HTERT RPE-1 (cell line): ENCODE results near the gene FCHSD2.
"Not testable (repeated sequence)": the region's sequence is repeated elsewhere in the genome, so short reads cannot be mapped to it uniquely, and the experiment has no call there.

Experiments used
- in situ Hi-C: fragments of 300-500 bp; cut with MboI; formaldehyde crosslinking; loops from 4 replicates; pipeline ENCODE4 v1.14.3; 2020; ENCODE audit warnings: low sequenced_read_pairs

The FCHSD2 gene

DNA sequence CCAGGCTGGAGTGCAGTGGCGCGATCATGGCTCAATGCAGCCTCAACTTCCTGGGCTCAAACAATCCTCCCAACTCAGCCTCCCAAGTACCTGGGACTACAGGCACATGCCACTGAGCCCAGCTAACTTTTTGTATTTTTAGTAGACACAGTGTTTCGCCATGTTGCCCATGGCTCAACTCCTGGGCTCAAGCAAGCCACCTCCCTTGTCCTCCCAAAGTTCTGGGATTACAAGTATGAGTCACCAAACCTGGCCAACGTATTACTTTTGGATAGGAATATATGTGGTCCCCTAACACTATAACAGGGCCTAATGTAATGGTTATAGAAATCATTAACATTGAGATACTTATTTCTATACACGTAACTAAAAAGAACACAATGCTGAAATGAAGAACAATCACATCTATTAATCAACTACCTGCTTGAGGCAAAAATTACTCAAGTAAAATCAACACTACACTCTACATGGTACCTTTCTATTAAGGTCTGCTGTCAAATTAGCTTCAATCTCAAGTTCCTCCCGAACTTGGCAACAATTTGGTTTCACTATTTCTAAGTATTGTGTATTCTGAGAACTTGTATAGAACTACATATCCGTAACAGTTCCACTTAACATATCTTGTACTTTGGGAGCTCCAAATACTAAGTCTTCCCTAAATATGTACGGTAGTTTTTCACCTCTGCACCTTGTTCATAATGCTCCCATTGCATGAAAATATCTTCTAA is 124.9 kb downstream of the FCHSD2 start:
- in situ Hi-C loops = no loop called here

DNA sequence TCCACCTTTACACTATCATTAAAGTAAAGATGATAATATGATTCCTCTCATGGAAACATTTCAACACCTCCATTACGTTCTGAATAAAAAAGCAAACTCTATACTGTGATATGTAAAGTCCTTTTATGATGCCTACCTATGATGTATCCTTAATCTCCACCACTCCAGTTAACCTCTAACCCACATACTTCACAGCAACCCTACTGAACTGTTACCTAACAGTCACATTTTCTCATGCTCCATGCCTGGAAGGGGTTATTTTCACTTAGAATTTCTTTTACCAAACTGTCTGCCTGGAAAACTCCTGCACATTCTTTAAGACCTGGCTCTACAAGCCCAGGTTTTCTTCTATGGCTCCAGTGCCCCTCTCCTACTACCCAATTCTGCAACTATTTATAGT is 129.1 kb downstream of the FCHSD2 start:
- in situ Hi-C loops = no loop called here

DNA sequence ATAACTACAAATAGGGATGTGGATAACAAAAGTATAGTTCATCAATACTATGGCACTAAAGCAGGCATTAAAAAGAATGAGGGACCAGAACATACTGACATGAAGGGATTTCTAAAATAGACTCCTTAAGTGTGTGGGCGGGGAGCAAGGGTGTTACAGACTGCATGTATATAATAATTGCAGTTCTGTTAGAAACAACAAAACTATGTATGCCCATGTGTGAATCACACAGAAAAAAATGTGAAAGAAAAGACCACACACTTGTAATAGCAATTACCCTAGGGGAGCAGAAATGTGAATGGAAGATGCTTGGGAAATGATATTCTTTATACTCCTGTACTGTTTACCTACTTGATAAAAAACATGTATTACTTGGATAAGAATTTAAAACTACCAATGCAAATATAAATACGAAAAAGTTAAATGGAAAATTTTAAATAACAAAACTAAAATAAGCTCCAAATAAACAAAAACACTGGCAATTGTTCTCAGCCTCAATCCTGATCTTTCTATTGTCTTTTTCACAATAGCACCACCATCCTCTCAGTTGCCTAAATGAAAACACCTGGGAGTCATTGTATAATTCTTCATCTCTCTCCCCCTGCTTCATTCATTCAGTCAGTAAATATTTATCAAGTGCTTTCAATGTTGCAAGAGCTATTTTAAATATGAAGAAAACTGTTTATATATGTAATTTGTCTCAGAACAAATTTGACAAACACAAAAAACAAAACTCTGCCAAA is 129.8 kb downstream of the FCHSD2 start:
- in situ Hi-C loops = no loop called here

DNA sequence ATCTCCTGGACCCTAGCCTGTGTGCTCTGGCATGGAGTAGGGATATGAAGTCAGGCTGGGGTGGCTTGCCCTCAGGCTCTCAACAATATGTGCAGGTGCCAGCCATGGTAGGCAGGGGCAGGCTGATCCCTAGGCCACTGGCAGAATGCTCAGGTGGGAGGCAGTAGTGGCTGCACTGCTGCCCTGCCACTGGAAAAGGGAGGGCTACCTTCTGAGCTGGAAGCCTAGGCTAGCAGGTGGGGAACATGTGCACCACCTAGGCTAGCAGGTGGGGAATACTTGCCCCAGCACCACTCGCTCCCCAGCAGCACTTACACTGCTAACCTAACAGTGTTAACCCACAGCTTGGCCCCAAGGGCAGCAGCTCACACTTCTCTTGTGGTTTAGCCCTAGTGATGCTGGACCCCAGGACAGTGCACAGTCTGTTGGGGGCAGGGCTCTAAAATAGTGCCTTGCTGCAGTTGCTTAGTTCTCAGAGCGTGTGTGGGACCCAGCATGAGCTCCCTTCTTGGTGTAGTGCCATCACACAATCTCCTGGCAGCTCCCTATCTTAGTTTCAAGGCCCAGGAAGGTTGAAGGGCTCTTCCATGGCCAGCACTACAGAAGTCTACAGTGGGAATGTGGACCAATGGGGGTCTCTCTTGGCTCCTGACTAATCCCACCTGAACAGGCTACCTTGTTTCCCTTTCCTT is 130.8 kb downstream of the FCHSD2 start:
- in situ Hi-C loops = no loop called here

DNA sequence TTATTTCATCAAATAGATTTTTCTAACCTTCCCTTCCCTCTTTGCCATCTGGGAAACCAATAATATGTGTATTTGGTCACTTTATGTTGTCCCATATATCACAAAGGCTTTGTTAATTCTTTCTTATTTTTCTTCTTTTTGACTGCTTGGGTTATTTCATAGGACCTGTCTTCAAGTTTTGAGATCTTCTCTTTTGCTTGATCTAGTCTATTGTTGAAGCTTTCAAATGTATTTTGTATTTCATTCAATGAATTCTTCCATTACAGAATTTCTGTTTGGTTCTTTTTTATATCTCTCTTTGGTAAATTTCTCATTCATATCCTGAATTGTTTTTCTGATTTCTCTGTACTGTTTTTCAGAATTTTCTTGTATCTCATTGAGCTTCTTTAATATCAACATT is 132.1 kb downstream of the FCHSD2 start:
- in situ Hi-C loops = no loop called here

DNA sequence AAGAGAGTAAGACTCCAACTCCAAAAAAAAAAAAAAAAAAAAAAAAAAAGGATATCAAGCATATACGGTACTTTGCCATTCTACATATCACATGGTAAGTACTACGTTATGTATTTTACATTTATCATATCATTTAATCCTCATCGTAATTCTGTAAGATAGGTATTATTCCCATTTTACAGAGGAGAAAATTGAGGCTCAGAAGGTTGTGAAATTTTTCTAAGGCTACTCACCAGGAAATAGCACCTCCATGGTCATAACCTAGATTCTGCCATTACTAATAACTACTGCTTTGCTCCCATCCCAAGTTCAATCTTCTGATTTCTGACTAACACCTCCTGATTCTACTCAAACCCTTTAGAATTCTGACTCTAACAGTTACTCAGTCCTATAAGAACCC is 138.0 kb downstream of the FCHSD2 start:
- in situ Hi-C loops = no loop called here

DNA sequence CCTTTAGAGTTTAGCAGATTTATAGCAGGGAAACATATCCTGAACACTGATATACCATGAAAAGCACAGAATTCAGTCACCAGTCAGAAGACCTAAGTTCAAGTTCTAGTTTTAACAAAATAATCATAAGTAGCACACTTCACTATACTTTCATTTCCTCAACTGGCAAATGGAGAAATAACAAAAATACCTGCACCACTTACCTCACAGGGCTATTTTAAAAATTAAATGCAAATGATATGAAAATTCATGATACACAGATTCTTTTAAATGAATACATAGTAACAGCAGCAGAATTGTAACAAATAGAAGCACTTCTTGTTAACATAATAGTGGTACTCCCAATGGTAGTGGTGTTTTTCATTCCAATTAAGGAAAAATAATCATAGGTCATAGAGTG is 139.0 kb downstream of the FCHSD2 start:
- in situ Hi-C loops = no loop called here

DNA sequence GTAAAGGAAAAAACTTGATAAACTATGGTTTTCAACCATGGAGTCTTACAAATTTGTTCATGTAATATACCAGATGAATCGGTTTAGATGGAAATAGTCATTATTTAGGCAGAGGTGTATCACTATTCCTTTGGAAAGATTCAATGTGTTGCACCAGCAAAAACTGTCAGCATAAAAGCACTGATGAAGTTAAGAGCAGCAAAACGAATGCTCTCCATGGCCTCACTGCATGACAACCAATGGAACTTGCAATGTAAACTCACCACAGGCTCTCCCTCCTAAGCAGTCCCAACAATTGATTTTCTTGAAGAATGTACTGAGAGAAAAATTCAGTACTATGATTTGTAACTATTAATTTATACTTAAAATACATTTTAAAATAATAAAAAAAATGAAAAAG is 139.9 kb downstream of the FCHSD2 start:
- in situ Hi-C loops = no loop called here

DNA sequence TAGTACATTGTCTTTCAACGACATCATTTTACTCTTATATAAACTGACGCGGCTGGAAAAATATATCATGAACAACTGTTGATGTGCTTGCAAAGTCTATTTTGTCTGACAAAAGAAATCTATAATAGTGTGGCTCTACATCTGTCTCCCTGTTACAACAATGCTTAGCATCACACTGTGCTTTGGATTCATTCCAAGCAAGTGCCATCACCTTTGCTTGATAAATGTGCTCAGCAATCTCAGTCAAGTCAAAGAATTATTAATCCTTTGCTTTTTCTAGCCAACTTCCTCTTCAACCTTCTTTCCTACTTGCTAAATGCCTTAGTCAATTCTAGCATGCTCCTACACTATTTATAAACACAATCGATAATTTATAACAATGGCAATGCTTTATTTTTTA is 140.5 kb downstream of the FCHSD2 start:
- in situ Hi-C loops = no loop called here

DNA sequence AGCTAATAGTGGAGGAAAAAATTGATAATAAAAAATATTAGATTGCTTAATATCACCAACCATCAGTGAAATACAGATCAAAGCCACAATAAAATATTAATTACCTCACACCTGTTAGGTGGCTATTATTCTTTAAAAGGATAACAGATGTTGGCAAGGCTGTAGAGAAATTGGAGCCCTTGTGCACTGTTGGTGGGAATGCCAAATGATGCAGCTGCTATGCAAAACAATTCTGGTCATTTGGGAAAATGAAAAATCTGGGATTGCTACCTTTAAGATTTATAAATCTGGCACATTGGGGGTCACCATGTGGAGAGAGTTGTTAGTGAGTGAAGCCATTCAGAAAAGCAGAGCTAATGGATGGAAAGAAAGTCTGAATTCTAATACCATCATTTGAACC is 143.4 kb downstream of the FCHSD2 start:
- in situ Hi-C loops = no loop called here

DNA sequence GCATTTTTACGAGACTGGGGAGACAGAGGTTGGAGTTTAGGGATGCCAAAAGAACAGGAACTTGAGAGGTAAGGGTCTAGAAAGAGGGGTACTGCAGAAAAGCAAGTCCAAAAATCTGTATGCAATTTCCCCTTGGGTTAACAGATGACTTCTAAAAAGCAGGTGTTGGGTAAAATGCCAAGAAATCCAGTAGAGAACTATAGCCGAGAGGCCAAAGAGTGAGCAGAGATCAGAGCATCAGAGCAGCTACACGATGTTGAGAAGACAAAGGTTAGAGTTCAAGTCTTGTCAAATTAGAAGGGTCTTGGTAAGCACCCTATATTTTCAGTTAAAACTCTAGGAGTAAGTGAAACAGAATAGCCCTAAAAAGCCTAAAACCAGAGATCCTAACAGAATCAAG is 145.2 kb downstream of the FCHSD2 start:
- in situ Hi-C loops = no loop called here

DNA sequence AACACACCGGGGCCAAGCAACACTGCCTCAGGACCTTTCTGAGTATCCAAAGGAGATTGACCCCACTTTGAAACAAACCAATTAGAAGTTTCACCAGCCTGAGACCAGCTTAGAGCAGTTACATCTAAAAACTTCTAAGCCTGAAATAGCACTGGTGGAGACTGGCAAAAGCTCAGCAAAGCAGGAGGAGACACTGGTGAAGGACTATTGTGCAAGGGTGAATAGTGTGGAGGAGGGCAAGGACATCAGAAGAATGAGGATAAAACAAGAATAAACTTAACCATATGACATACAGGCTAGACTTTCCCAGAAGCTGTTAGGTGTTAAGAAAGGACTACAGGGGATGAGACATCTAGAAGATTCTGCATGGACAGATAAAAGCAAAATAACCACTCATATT is 152.4 kb downstream of the FCHSD2 start:
- in situ Hi-C loops = no loop called here

DNA sequence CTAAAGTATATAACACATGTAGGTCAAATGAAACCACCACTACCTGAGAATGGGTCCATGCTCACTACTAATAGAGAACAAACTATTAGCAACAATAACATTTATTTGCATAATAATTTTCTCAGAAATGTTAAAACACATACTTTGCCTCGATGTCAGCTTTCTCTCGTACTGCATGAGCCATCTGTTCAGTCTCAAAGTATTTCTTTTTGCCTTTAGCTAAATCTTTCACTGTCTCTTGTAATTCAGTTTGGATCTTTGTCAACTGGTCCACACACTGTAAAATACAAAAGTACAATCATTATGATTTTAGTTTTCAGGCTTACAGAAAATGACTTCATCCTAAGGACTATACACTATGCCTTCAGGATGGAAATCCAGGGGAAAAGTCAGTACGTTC is 153.3 kb downstream of the FCHSD2 start:
- in situ Hi-C loops = no loop called here

DNA sequence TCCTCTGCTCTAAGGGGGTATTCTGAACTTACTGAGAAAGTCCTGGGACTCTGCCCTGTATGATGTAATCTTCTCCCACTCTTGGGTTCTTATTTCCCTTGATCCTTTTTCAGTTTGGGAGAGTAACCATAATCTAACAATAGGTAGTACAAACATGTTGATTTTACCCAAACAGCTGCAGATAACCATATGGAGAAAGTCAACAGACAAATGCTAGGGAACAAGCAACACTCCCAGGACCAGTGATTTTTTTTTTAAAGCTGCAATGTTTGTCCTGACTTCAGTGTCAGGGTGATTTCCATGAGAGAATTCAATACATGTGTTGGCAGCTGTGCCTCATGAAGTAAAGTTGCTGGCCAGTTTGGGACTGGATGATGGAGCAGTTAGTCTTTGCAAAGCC is 156.5 kb downstream of the FCHSD2 start:
- in situ Hi-C loops = no loop called here

DNA sequence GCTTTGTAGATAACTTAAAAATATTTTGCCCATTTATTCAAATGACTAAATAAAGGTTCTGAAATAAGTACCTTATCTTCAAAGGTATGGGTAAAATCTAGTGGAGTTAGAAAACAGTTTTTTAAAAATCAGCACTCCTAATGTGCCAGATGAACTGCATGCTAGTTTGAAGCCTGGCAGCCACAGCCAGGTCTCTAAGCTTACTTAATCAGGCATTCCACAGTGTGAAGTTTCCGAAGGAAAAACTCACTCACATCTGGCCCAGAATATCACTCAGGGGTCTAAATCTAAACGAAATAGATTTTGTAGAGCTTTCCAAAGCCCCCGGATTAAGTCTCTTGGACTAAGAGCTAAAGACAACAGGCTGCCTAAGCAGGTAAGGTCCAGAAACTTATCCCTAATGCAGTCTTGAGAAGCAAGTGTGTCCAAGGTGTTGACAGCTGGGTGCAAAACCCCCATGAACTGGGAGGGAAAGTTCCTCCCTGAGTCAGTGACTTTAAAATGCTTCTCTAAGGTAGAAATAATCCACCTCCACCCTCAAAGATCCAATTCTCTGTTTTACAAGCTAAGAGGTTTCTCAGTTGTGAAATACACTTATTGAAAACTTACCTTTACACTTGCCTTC is 157.6 kb downstream of the FCHSD2 start:
- in situ Hi-C loops = no loop called here

DNA sequence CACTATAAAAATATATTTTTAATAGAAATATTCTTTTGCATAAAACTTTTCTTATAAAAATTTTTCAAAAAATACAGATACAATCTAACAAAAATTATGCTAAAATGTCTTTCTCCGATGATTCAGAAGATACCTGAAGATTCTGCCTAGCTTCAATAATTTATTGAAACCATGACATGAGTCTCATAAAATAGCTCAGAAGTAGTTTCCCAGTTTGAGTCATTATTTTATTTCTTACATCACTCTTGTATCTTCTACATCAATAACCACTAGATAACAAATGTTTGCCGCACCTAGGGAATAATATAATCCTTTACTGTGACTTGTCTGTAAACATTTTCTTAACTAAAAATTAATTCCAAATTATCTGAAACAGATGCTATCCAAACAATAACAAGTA is 158.6 kb downstream of the FCHSD2 start:
- in situ Hi-C loops = no loop called here

DNA sequence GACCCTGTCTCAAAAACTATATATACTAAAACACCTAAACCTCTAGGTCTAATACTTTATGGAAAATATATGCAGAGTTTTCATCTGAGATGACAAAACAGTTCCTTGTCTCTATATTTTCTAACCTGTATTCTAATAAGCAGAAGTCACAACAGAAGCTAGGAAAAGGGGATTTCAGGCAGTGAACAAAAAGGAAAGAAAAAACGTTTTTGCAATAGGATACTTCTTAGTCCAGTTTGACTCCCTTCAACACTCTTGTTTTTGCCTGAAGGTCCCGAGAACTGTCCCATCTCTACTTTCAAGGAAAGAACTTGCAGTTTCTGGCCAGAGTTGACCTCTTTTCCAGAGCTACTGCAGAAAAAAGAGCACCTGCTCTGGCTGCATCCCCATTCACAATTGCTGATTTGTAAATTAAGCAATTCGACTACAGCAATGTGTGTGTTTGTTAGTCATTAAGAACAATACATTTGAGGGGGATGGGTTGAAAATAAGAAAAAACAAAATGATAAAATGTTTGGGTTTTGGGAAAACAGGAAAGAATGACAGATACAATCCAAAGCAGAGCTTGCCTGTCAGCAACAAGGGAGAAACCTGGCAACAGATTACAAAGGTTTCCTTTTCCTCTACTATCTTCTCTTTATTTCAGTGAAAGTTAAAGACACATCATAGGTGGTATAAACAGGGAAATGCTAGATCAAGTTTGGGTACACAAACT is 160.0 kb downstream of the FCHSD2 start:
- in situ Hi-C loops = no loop called here

DNA sequence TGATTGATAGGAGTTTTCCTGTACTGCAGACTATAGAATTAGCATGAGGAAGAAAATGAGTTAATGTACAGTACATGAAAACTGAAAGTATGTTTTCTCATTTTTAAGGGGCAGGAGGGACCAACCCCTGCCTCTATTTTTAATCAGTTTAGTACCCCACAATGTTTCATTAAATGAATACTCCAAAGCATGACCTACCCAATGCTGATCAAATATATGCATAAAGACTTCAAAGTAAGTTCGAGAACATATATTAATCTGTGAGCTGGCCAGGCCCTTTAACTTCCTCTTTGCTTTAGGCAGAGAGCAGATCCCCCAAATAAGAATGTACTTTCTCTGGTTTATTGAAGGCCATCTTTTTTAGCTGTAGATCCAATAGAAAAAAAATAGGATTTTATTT is 161.0 kb downstream of the FCHSD2 start:
- in situ Hi-C loops = no loop called here

DNA sequence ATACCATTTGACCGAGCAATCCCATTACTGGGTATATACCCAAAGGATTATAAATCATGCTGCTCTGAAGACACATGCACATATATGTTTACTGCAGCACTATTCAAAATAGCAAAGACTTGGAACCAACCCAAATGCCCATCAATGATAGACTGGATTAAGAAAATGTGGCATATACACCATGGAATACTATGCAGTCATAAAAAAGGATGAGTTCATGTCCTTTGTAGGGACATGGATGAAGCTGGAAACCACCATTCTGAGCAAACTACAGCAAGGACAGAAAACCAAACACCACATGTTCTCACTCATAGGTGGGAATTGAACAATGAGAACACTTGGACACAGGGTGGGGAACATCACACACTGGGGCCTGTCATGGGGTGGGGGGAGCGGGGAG is 164.3 kb downstream of the FCHSD2 start:
- in situ Hi-C loops = not testable (repeated sequence)

DNA sequence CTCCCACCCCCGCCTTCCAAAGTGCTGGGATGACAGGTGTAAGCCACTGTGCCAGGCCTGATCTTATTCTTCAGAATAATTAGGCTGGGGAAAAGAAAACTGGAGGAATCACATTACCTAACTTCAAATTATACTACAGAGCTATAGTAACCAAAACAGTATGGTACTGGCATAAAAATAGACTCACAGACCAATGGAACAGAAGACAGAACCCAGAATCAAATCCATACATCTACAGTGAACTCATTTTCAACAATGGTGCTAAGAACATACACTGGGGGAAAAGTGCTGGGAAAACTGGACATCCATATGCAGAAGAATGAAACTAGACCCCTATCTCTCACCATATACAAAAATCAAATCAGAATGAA is 165.6 kb downstream of the FCHSD2 start:
- in situ Hi-C loops = not testable (repeated sequence)
